Smooth muscle cell (in vitro differentiated cells): ENCODE measurements around the gene XYLT1. TPM values are rescaled to one million over a fixed set of nuclear protein-coding genes. Genes with fewer than 3 reads are reported as not detected.

Experiments
- DNase-seq: peaks from one replicate; lab custom pipeline; 2025; ENCODE audit not compliant: unreplicated experiment; lab: John Stamatoyannopoulos, UW
- H2AFZ ChIP-seq: fragments of 200-600 bp; sonication (generic); 2 replicates; pipeline ENCODE4 v1.6.0; 2016; ENCODE audit warnings: antibody characterized with exemption, low read depth, mild to moderate bottlenecking
- H3F3A ChIP-seq: fragments of 200-600 bp; sonication (generic); 2 replicates; pipeline ENCODE4 v1.6.0; 2017; ENCODE audit warnings: antibody characterized with exemption, low read depth
- H3K27ac ChIP-seq: fragments of 200-600 bp; sonication (generic); 2 replicates; pipeline ENCODE4 v1.5.1; 2016; ENCODE audit warnings: low read depth, mild to moderate bottlenecking
- H3K27me3 ChIP-seq: fragments of 200-600 bp; sonication (generic); 2 replicates; pipeline ENCODE4 v1.6.1; 2016; ENCODE audit warnings: low read depth, mild to moderate bottlenecking
- H3K36me3 ChIP-seq: fragments of 200-600 bp; sonication (generic); 2 replicates; pipeline ENCODE4 v1.5.1; 2016; ENCODE audit warnings: low read depth
- H3K4me1 ChIP-seq: fragments of 200-600 bp; sonication (generic); 2 replicates; pipeline ENCODE4 v1.5.1; 2016; ENCODE audit warnings: low read depth
- H3K4me2 ChIP-seq: fragments of 200-600 bp; sonication (generic); 2 replicates; pipeline ENCODE4 v1.6.0; 2016; ENCODE audit warnings: mild to moderate bottlenecking
- H3K4me3 ChIP-seq: fragments of 200-600 bp; sonication (generic); 2 replicates; pipeline ENCODE4 v1.5.1; 2016; ENCODE audit warnings: mild to moderate bottlenecking
- H3K79me2 ChIP-seq: fragments of 200-600 bp; sonication (generic); 2 replicates; pipeline ENCODE4 v1.6.0; 2016; ENCODE audit warnings: low read depth, mild to moderate bottlenecking
- H3K9ac ChIP-seq: fragments of 200-600 bp; sonication (generic); 2 replicates; pipeline ENCODE4 v1.6.0; 2016; ENCODE audit warnings: low read depth
- H3K9me3 ChIP-seq: fragments of 200-600 bp; sonication (generic); replicated peaks from 2 replicates; pipeline ENCODE4 v1.5.1; 2016; ENCODE audit warnings: low read depth
- H4K20me1 ChIP-seq: fragments of 200-600 bp; sonication (generic); 2 replicates; pipeline ENCODE4 v1.6.0; 2016; ENCODE audit warnings: low read depth
- WGBS: methylation state at CpG from one replicate; pipeline ENCODE4 v1.1.7; 2016; ENCODE audit warnings: low lambda C conversion rate; 5-methylcytosine and 5-hydroxymethylcytosine counted together
- polyA plus RNA-seq: library from polyadenylated mRNA; unstranded; fragments of >200 nt; fragmentation: Nextera tagmentation; extraction: Ambion mirVana; gene quantifications from 2 replicates; pipeline ENCODE4 v1.2.1, GENCODE V29; 2016
- total RNA-seq: library from RNA; depleted of rRNA; stranded (reverse); fragments of >200 nt; gene quantifications from 2 replicates; pipeline ENCODE4 v1.2.3, GENCODE V29; 2014
- TF ChIP-seq, protein P1 (sequence below): fragments of 200-600 bp; sonication (generic); IDR thresholded peaks from 2 replicates; pipeline ENCODE4 v1.5.1; 2017; ENCODE audit warnings: borderline replicate concordance, mild to moderate bottlenecking, antibody characterized with exemption; ENCODE audit not compliant: insufficient read depth, poor library complexity, severe bottlenecking

Gene XYLT1
- total and polyA plus RNA-seq, 2 experiments from 2014 or later, result 9.5 to 19.9 TPM

DNA sequence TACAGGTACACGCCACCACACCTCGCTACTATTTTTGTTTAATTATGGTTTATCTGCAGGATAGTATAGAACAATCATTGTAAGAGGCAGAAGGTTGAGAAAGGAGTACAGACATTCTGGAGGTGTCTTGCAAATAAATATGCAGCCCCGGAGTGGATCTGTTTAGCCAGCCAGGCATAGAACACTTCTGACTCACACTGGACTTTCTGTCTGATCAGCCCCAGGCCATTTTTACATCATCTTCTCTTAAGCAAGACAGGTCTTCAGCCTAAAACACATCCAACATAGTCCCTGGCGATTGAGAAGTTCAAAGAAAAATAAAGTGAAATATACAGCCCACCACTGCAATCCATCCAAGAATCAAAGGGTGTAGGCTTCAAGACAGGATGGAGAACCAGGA lies 81.4 kb downstream of the XYLT1 start:
- DNase-seq, result no peak
- no peak overlapping the region for H3K9ac ChIP-seq

DNA sequence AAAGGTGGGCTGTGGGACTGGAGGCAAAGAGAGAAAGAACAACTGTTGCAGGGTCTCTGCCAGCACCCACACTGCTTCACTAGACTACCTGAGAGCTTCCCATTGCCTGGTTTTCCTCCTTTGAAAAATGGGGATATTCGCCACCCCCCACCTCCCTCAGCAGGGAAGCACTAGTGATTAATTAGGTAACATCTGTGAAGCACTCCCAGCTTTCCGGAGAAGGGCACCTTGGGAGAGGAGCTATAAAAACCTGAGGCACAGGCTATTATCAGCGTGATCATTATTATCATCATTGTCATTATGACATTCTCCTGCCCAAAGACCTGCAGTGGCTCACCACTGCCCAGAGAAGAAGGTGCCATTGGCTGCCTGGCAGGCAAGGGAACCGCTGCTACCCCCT lies 83.5 kb downstream of the XYLT1 start:
- H4K20me1 ChIP-seq, result peaks cover 97% of the 10 kb centered on the region

More for the DNA sequence above, 81.4 kb downstream of the XYLT1 start:
- Histone ChIP-seq H3K4me1 (peaks cover 28% of the 10 kb centered on the region), H3K36me3 (no peaks in the 10 kb centered on the region), H4K20me1 (peaks cover 88% of the 10 kb centered on the region), H3K4me3 (no peak overlapping the region), H3K4me2 (peak overlapping the region; percentile 27), H3K27ac (peak overlapping the region; percentile 20), H2AFZ (no peak overlapping the region), H3F3A (no peaks in the 10 kb centered on the region), H3K27me3 (no peaks in the 10 kb centered on the region), H3K9me3 (no peaks in the 10 kb centered on the region), H3K79me2 (no peaks in the 10 kb centered on the region)
- TF ChIP-seq, protein P1, sequence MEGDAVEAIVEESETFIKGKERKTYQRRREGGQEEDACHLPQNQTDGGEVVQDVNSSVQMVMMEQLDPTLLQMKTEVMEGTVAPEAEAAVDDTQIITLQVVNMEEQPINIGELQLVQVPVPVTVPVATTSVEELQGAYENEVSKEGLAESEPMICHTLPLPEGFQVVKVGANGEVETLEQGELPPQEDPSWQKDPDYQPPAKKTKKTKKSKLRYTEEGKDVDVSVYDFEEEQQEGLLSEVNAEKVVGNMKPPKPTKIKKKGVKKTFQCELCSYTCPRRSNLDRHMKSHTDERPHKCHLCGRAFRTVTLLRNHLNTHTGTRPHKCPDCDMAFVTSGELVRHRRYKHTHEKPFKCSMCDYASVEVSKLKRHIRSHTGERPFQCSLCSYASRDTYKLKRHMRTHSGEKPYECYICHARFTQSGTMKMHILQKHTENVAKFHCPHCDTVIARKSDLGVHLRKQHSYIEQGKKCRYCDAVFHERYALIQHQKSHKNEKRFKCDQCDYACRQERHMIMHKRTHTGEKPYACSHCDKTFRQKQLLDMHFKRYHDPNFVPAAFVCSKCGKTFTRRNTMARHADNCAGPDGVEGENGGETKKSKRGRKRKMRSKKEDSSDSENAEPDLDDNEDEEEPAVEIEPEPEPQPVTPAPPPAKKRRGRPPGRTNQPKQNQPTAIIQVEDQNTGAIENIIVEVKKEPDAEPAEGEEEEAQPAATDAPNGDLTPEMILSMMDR, result no peak
- whole genome bisulfite sequencing, result 54% methylated on average over 4 of the region's 4 CpGs

DNA sequence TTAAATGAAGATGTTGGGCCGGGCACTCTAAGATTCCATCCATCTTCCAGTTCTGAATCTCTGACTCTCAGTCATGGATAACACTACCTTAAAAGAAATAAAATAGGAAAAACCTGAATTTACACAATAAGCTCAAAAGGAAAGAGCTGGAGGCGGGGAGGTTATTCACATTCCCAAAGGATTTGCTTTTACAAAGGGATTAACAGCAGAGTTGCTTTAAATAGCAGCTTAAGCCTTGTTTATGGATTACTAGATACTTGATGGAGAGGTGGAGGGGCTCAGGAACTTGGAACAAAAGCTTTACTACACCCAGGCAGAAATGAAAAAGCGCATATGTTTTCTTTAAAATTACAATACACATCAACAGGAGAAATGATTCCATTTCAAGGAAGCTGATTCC lies 84.5 kb downstream of the XYLT1 start:
- DNase-seq, result no peak
- TF ChIP-seq, protein P1, result no peak

More for the DNA sequence above, 83.5 kb downstream of the XYLT1 start:
- no peak for DNase-seq
- 86% methylated on average over 4 of the region's 4 CpGs for WGBS
- Histone ChIP-seq H3F3A (peaks cover 8% of the 10 kb centered on the region), H2AFZ (no peak overlapping the region), H3K4me1 (peaks cover 37% of the 10 kb centered on the region), H3K9ac (no peak overlapping the region), H3K36me3 (no peaks in the 10 kb centered on the region), H3K4me3 (no peak overlapping the region), H3K4me2 (no peak overlapping the region), H3K9me3 (no peaks in the 10 kb centered on the region), H3K27ac (no peak overlapping the region), H3K79me2 (no peaks in the 10 kb centered on the region), H3K27me3 (no peaks in the 10 kb centered on the region)
- TF ChIP-seq, protein P1, result no peak

DNA sequence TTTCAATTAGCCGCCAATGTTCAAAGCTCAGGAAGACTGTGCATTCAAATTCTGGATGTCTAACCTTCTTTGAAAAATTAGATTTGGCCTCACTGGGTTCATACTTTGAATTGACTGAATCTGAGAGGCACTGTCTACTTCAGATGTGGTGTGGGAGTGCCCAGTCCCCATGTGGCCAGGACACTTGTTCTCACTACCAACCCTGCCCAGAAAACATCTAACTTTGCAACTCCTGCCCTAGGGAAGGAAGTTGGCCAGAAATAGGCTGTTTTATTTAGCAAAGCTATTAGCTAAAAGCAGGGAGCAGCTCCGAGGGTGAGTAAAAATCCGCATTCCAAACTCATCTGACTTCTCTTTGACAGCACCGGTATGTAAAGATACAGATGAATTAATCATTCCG lies 86.3 kb downstream of the XYLT1 start:
- H3K4me3 ChIP-seq, result no peak overlapping the region
- H2AFZ ChIP-seq, result no peak overlapping the region
- WGBS, result 80% methylated on average over 5 of the region's 5 CpGs
- TF ChIP-seq, protein P1, result no peak
- peaks cover 96% of the 10 kb centered on the region for H4K20me1 ChIP-seq
- H3K36me3 ChIP-seq, result no peaks in the 10 kb centered on the region
- H3F3A ChIP-seq, result peaks cover 12% of the 10 kb centered on the region
- no peak overlapping the region for H3K27ac ChIP-seq
- H3K9me3 ChIP-seq, result no peaks in the 10 kb centered on the region
- H3K27me3 ChIP-seq, result no peaks in the 10 kb centered on the region
- H3K9ac ChIP-seq, result no peak overlapping the region
- peaks cover 41% of the 10 kb centered on the region for H3K4me1 ChIP-seq
- DNase-seq, result no peak
- no peaks in the 10 kb centered on the region for H3K79me2 ChIP-seq
- H3K4me2 ChIP-seq, result no peak overlapping the region

More for the DNA sequence above, 84.5 kb downstream of the XYLT1 start:
- H3K4me3 ChIP-seq, result no peak overlapping the region
- H3K27me3 ChIP-seq, result no peaks in the 10 kb centered on the region
- H3K9ac ChIP-seq, result no peak overlapping the region
- peaks cover 97% of the 10 kb centered on the region for H4K20me1 ChIP-seq
- H3K4me1 ChIP-seq, result peaks cover 37% of the 10 kb centered on the region
- peaks cover 8% of the 10 kb centered on the region for H3F3A ChIP-seq
- H2AFZ ChIP-seq, result no peak overlapping the region
- no peaks in the 10 kb centered on the region for H3K79me2 ChIP-seq
- no peaks in the 10 kb centered on the region for H3K9me3 ChIP-seq
- 74% methylated on average over 3 of the region's 3 CpGs for WGBS
- H3K4me2 ChIP-seq, result no peak overlapping the region
- no peak overlapping the region for H3K27ac ChIP-seq
- no peaks in the 10 kb centered on the region for H3K36me3 ChIP-seq
